Osteoblast (primary cell): ENCODE results near the gene PDIA2. TPM values are rescaled to one million over a fixed set of nuclear protein-coding genes. Genes with fewer than 3 reads are reported as not detected.

Source experiments
- DNase-seq: peaks from one replicate; pipeline ENCODE4 v3.0.0; 2011; ENCODE audit warnings: low spot score, mixed read lengths; ENCODE audit not compliant: insufficient read length; ENCODE audit errors: missing footprints
- H2AFZ ChIP-seq: 2 replicates; pipeline ENCODE4 v1.6.0; 2011; ENCODE audit warnings: mild to moderate bottlenecking, low read length
- H3K27ac ChIP-seq: 2 replicates; pipeline ENCODE4 v1.5.1; 2011; ENCODE audit warnings: mild to moderate bottlenecking, low read depth, low read length, moderate library complexity
- H3K27me3 ChIP-seq: 2 replicates; pipeline ENCODE4 v1.6.0; 2012; ENCODE audit warnings: mild to moderate bottlenecking, control low read depth, inconsistent platforms, low read length, moderate library complexity; ENCODE audit not compliant: insufficient read depth
- H3K36me3 ChIP-seq: 2 replicates; pipeline ENCODE4 v1.5.1; 2011; ENCODE audit warnings: mild to moderate bottlenecking, low read length, control low read depth, moderate library complexity; ENCODE audit not compliant: insufficient read depth
- H3K4me1 ChIP-seq: 2 replicates; pipeline ENCODE4 v1.5.1; 2011; ENCODE audit warnings: mild to moderate bottlenecking, low read length, control low read depth, moderate library complexity; ENCODE audit not compliant: insufficient read depth
- H3K4me2 ChIP-seq: 2 replicates; pipeline ENCODE4 v1.6.0; 2011; ENCODE audit warnings: mild to moderate bottlenecking, low read length; ENCODE audit not compliant: insufficient read depth
- H3K4me3 ChIP-seq: fragments of 200-600 bp; sonication (generic); 3 replicates; pipeline ENCODE4 v1.5.1; 2012; ENCODE audit warnings: mild to moderate bottlenecking, low read length, inconsistent platforms; ENCODE audit not compliant: insufficient read depth
- H3K79me2 ChIP-seq: 2 replicates; pipeline ENCODE4 v1.6.0; 2012; ENCODE audit warnings: mild to moderate bottlenecking, low read length, control low read depth, inconsistent platforms; ENCODE audit not compliant: insufficient read depth
- H3K9me3 ChIP-seq: 2 replicates; pipeline ENCODE4 v1.5.1; 2011; ENCODE audit warnings: low read depth, low read length, control low read depth
- H4K20me1 ChIP-seq: 2 replicates; pipeline ENCODE4 v1.6.0; 2012; ENCODE audit warnings: mild to moderate bottlenecking, low read length, control low read depth; ENCODE audit not compliant: insufficient read depth
- CTCF ChIP-seq: IDR thresholded peaks from 2 replicates; pipeline ENCODE4 v1.5.1; 2011; ENCODE audit warnings: mild to moderate bottlenecking, low read depth, low read length, moderate library complexity; ENCODE audit errors: extremely low read depth
- total RNA-seq: library from RNA; depleted of rRNA; stranded (reverse); fragments of >200 nt; gene quantifications from 2 replicates; pipeline ENCODE4 v1.2.3, GENCODE V29; 2012

Gene PDIA2
- total RNA-seq, 1 donor: not detected

DNA sequence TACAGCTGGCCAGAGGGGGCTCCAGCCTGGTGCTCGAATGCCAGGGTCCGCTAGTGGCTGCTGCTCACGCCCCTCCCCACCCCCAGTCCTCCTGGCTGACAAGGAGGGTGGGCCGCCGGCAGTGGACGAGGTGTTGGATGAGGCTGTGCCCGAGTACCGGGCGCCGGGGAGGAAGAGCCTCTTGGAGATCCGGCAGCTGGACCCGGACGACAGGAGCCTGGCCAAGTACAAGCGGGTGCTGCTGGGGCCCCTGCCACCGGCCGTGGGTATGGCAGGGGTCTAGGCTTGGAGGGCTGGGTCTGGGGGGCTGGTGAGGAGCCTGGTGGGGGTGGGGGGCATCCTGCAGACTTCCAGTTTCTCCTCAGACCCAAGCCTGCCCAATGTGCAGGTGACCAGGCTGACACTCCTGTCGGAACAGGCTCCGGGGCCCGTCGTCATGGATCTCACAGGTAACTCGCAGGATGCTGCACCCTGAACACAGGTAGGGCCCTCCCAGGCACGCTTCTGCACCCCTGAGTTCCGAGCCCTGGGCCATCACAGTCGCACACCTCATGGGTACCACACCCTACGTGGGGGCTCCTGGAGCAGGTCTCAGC lies 1.2 kb upstream of the PDIA2 start:
- no peaks in the 10 kb centered on the region for H3K9me3 ChIP-seq
- H3K4me1 ChIP-seq: no peaks in the 10 kb centered on the region
- no peak overlapping the region for H2AFZ ChIP-seq
- H3K4me2 ChIP-seq: no peak overlapping the region
- no peak for TF ChIP-seq CTCF
- no peaks in the 10 kb centered on the region for H4K20me1 ChIP-seq
- DNase-seq: no peak
- H3K27ac ChIP-seq: no peak overlapping the region
- no peaks in the 10 kb centered on the region for H3K79me2 ChIP-seq
- H3K27me3 ChIP-seq: peaks cover 17% of the 10 kb centered on the region
- no peaks in the 10 kb centered on the region for H3K36me3 ChIP-seq
- no peak overlapping the region for H3K4me3 ChIP-seq

DNA sequence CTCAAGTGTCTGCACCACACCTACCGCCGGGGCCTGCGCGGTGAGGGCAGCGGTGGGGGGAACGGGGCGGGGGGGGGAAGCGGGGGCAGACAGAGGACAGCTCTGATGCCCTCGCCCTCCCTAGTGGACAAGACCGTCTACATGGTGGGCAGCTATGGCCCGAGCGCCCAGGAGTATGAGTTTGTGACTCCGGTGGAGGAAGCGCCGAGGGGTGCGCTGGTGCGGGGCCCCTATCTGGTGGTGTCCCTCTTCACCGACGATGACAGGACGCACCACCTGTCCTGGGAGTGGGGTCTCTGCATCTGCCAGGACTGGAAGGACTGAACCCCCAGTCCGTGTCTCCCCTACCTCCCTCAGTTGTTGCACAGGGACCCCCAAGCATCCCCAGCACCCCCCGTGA lies 473 bp upstream of the PDIA2 start:
- Histone ChIP-seq H3K9me3 (no peaks in the 10 kb centered on the region), H3K27me3 (peaks cover 17% of the 10 kb centered on the region), H3K4me1 (no peaks in the 10 kb centered on the region), H3K36me3 (no peaks in the 10 kb centered on the region), H2AFZ (no peak overlapping the region), H3K27ac (no peak overlapping the region), H3K4me2 (no peak overlapping the region), H3K4me3 (no peak overlapping the region), H3K79me2 (no peaks in the 10 kb centered on the region), H4K20me1 (no peaks in the 10 kb centered on the region)
- DNase-seq: no peak
- no peak for TF ChIP-seq CTCF

DNA sequence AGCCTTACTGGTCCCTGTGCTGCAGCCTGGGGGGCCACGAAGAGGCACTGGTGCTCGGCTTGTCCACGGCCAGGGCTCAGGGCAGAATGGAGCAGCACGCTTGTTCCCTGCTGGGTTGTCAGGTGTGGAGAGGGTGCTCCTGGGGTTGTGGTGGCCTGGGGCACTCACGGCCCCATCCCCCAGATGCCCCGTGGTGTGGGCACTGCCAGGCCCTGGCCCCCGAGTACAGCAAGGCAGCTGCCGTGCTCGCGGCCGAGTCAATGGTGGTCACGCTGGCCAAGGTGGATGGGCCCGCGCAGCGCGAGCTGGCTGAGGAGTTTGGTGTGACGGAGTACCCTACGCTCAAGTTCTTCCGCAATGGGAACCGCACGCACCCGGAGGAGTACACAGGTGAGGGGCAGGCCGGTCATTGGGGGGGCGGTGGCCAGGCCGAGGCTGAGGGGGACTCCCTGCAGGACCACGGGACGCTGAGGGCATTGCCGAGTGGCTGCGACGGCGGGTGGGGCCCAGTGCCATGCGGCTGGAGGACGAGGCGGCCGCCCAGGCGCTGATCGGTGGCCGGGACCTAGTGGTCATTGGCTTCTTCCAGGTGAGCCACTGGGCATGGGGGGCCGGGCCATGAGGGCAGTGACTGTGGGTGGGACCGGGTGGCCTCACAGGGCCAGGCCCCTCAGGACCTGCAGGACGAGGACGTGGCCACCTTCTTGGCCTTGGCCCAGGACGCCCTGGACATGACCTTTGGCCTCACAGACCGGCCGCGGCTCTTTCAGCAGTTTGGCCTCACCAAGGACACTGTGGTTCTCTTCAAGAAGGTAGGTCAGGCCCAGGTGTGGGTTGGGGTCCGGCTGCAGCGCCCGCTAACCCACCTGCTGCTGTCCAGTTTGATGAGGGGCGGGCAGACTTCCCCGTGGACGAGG lies 1.5 kb downstream of the PDIA2 start:
- H3K79me2 ChIP-seq: no peaks in the 10 kb centered on the region
- no peak for TF ChIP-seq CTCF
- peak; percentile 92 for DNase-seq
- no peaks in the 10 kb centered on the region for H3K9me3 ChIP-seq
- no peak overlapping the region for H3K4me3 ChIP-seq
- peaks cover 13% of the 10 kb centered on the region for H3K27me3 ChIP-seq
- H3K27ac ChIP-seq: no peak overlapping the region
- no peak overlapping the region for H2AFZ ChIP-seq
- H3K4me1 ChIP-seq: no peaks in the 10 kb centered on the region
- no peaks in the 10 kb centered on the region for H4K20me1 ChIP-seq
- H3K4me2 ChIP-seq: no peak overlapping the region
- no peaks in the 10 kb centered on the region for H3K36me3 ChIP-seq
